ENCODE data around the gene ZBTB7C.

The ZBTB7C gene

DNA sequence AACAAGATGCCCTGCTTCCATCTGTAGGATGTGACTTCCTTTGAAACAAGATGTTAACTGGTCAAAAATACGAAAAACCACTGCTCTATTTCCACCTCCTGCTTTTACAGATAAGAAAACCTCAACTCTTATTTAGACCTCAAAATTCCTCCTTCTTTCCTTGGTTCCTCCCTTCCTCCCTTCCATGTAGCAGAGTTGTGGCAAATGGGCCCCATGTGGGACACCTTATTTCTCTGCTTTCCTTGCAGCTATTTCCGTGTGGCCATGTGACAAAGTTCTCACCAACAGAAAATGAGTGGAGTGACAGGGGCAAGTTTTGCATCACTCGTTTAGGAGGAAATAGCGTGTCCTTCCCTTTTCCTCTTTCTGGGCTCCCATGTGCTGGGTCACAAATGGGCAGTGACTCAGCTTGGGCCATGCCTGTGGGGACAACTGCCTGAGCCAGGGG lies 409.4 kb downstream of the ZBTB7C start:
- H3K79me2 ChIP-seq (ENCODE audit: insufficient read depth, low read length): no peaks in the 10 kb centered on the region
- peaks cover 5% of the 10 kb centered on the region; the same call in 1 of the 2 replicates for H3F3A ChIP-seq (ENCODE audit: low read depth)
- peak overlapping the region; percentile 49 for H3K4me2 ChIP-seq (ENCODE audit: low read depth, low read length, poor library complexity, severe bottlenecking)
- H3K4me3 ChIP-seq (ENCODE audit: low read length, poor library complexity, severe bottlenecking): peak overlapping the region; percentile 25
- H3K27me3 ChIP-seq (ENCODE audit: insufficient read depth, low read length, poor library complexity, severe bottlenecking): no peaks in the 10 kb centered on the region
- no peaks in the 10 kb centered on the region for H4K20me1 ChIP-seq (ENCODE audit: insufficient read depth, low read length, poor library complexity, severe bottlenecking)
- H3K9ac ChIP-seq (ENCODE audit: low read depth, low read length, poor library complexity, severe bottlenecking): peak overlapping the region; percentile 20
- H2AFZ ChIP-seq (ENCODE audit: low read length): peak overlapping the region; percentile 9; the same call in 1 of the 2 replicates
- 0 out of 2 replicates have a peak, but pooled peaks cover 3% of the 10 kb centered on the region for H3K9me3 ChIP-seq (ENCODE audit: insufficient read depth, low read depth, low read length)
- TF ChIP-seq EZH2phosphoT487 (IDR thresholded peaks at IDR 0.05; ENCODE audit: borderline replicate concordance): no peak
- TF ChIP-seq, protein P1, sequence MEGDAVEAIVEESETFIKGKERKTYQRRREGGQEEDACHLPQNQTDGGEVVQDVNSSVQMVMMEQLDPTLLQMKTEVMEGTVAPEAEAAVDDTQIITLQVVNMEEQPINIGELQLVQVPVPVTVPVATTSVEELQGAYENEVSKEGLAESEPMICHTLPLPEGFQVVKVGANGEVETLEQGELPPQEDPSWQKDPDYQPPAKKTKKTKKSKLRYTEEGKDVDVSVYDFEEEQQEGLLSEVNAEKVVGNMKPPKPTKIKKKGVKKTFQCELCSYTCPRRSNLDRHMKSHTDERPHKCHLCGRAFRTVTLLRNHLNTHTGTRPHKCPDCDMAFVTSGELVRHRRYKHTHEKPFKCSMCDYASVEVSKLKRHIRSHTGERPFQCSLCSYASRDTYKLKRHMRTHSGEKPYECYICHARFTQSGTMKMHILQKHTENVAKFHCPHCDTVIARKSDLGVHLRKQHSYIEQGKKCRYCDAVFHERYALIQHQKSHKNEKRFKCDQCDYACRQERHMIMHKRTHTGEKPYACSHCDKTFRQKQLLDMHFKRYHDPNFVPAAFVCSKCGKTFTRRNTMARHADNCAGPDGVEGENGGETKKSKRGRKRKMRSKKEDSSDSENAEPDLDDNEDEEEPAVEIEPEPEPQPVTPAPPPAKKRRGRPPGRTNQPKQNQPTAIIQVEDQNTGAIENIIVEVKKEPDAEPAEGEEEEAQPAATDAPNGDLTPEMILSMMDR (conservative IDR thresholded peaks at IDR 0.05; ENCODE audit: low read length): no peak
- H3K4me1 ChIP-seq (ENCODE audit: insufficient read depth, low read length, poor library complexity, severe bottlenecking): peaks cover 41% of the 10 kb centered on the region
- no peaks in the 10 kb centered on the region for H3K9me2 ChIP-seq (replicated peaks; ENCODE audit: low read depth, low read length)
- no peaks in the 10 kb centered on the region for H3K36me3 ChIP-seq (ENCODE audit: insufficient read depth, low read length)

DNA sequence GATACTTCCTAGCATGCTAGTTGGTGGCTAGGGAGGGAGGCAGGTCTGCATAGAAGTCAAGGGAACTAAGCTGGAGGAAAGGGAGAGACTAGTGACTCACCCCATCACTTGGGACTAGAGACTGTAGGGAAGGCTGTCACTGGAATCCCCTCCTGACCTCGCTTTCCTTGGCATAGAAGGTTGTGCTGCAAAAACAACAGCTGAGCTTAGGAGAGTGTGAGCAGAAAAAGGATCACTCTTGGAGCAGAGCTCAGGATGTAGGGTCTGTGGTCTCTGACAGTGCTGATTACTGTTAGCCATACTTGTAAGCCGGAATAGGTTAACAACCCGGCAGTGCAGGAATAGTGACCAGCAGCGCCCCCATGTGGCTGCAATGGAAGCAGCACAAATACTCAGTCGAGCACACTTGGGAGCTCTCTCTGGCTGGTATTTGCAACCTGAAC lies 411.8 kb downstream of the ZBTB7C start:
- H2AFZ ChIP-seq (ENCODE audit: low read length): no peak overlapping the region
- H3K36me3 ChIP-seq (ENCODE audit: insufficient read depth, low read length): no peaks in the 10 kb centered on the region
- no peak for TF ChIP-seq EZH2phosphoT487 (IDR thresholded peaks at IDR 0.05; ENCODE audit: borderline replicate concordance)
- TF ChIP-seq, protein P1 (conservative IDR thresholded peaks at IDR 0.05; ENCODE audit: low read length): peak; percentile 86
- H3K79me2 ChIP-seq (ENCODE audit: insufficient read depth, low read length): no peaks in the 10 kb centered on the region
- no peaks in the 10 kb centered on the region for H3K27me3 ChIP-seq (ENCODE audit: insufficient read depth, low read length, poor library complexity, severe bottlenecking)
- peaks cover 37% of the 10 kb centered on the region for H3K4me1 ChIP-seq (ENCODE audit: insufficient read depth, low read length, poor library complexity, severe bottlenecking)
- no peaks in the 10 kb centered on the region for H3K9me2 ChIP-seq (replicated peaks; ENCODE audit: low read depth, low read length)
- 0 out of 2 replicates have a peak, but pooled peaks cover 3% of the 10 kb centered on the region for H3K9me3 ChIP-seq (ENCODE audit: insufficient read depth, low read depth, low read length)
- no peak overlapping the region for H3K4me3 ChIP-seq (ENCODE audit: low read length, poor library complexity, severe bottlenecking)
- H4K20me1 ChIP-seq (ENCODE audit: insufficient read depth, low read length, poor library complexity, severe bottlenecking): no peaks in the 10 kb centered on the region
- H3K9ac ChIP-seq (ENCODE audit: low read depth, low read length, poor library complexity, severe bottlenecking): no peak overlapping the region
- H3K4me2 ChIP-seq (ENCODE audit: low read depth, low read length, poor library complexity, severe bottlenecking): no peak overlapping the region
- no peaks in the 10 kb centered on the region; the same call in 1 of the 2 replicates for H3F3A ChIP-seq (ENCODE audit: low read depth)

DNA sequence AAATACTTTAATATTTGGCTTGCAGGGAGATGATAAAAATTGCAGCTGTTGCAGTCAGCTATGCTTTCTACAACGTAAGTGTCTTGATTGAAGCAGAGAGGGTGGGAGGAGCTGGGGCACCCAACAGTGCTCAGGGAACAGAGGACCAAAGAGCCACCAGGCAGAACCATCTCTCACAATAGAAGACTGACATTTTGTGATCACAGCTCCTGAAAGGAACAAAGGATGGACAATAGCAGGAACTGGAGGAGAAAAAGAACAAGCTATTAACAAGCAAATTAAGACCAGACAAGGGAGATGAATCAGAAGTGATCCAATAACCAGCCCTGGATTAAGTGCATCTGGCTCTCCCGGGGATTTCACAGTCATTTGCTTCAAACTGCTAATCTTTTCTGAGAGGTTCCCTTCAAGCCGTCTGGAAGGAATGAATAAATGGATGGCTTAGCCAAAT lies 413.1 kb downstream of the ZBTB7C start:
- H3K4me2 ChIP-seq (ENCODE audit: low read depth, low read length, poor library complexity, severe bottlenecking): no peak overlapping the region
- H2AFZ ChIP-seq (ENCODE audit: low read length): no peak overlapping the region
- peaks cover 37% of the 10 kb centered on the region for H3K4me1 ChIP-seq (ENCODE audit: insufficient read depth, low read length, poor library complexity, severe bottlenecking)
- TF ChIP-seq, protein P1 (conservative IDR thresholded peaks at IDR 0.05; ENCODE audit: low read length): no peak
- TF ChIP-seq EZH2phosphoT487 (IDR thresholded peaks at IDR 0.05; ENCODE audit: borderline replicate concordance): no peak
- no peaks in the 10 kb centered on the region for H3K36me3 ChIP-seq (ENCODE audit: insufficient read depth, low read length)
- H3K4me3 ChIP-seq (ENCODE audit: low read length, poor library complexity, severe bottlenecking): no peak overlapping the region
- H3K27me3 ChIP-seq (ENCODE audit: insufficient read depth, low read length, poor library complexity, severe bottlenecking): no peaks in the 10 kb centered on the region
- H3F3A ChIP-seq (ENCODE audit: low read depth): no peaks in the 10 kb centered on the region; the same call in 1 of the 2 replicates
- H4K20me1 ChIP-seq (ENCODE audit: insufficient read depth, low read length, poor library complexity, severe bottlenecking): no peaks in the 10 kb centered on the region
- H3K9me3 ChIP-seq (ENCODE audit: insufficient read depth, low read depth, low read length): 0 out of 2 replicates have a peak, but pooled peaks cover 3% of the 10 kb centered on the region
- H3K79me2 ChIP-seq (ENCODE audit: insufficient read depth, low read length): no peaks in the 10 kb centered on the region
- no peaks in the 10 kb centered on the region for H3K9me2 ChIP-seq (replicated peaks; ENCODE audit: low read depth, low read length)
- no peak overlapping the region for H3K9ac ChIP-seq (ENCODE audit: low read depth, low read length, poor library complexity, severe bottlenecking)

Data from Loucy (cell line).